Muscle of back (tissue), 10 donors: ENCODE measurements around the gene LDOC1. TPM values are rescaled to one million over a fixed set of nuclear protein-coding genes. Genes with fewer than 3 reads are reported as not detected.

ENCODE experiments used
- polyA plus RNA-seq, 10 donors: library from polyadenylated mRNA; unstranded; fragments of 120-200 nt; gene quantifications; one replicate each; pipeline ENCODE4 v1.2.1, GENCODE V29; 2013; ENCODE audit not compliant: insufficient read length in 10 of 10

The LDOC1 gene
- polyA plus RNA-seq, 10 donors, result 32.2 to 47.4 (median 40.5) TPM

Other genes with a start within 250 kb of the LDOC1 start
- gene SPANXB1, start 174.5 kb downstream of the LDOC1 start, polyA plus RNA-seq, result not detected
- gene SPANXC, start 65.4 kb upstream of the LDOC1 start, polyA plus RNA-seq, result not detected